ENCODE measurements around the gene CBFA2T2.
"Not testable (repeated sequence)": the region's sequence is repeated elsewhere in the genome, so short reads cannot be mapped to it uniquely, and the experiment has no call there.

Gene CBFA2T2

GRCh38 chr20:33506576-33506975 is 16.7 kb downstream of the CBFA2T2 start:
- DNase-seq (ENCODE audit: low spot score): no peak

- DNase-seq (ENCODE audit: low spot score): no peak
Measured at GRCh38 chr20:33507461-33507860, 17.6 kb downstream of the CBFA2T2 start.

- DNase-seq (ENCODE audit: low spot score): not testable (repeated sequence)
Measured at GRCh38 chr20:33508015-33508414, 18.1 kb downstream of the CBFA2T2 start.

DNA sequence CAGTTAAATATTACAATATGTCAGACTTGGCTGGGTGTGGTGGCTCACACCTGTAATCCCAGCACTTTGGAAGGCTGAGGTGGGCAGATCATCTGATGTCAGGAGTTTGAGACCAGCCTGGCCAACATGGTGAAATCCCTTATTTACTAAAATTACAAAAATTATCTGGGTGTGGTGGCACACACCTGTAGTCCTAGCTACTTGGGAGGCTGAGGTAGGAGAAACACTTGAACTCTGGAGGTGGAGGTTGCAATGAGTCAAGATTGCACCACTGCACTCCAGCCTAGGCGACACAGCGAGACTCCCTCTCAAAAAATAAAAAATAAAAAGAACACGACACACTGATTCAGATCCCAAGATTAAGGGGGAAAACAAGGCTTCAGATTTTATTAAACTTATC is 19.2 kb downstream of the CBFA2T2 start:
- DNase-seq (ENCODE audit: low spot score): not testable (repeated sequence)

GRCh38 chr20:33511876-33512275 is 22.0 kb downstream of the CBFA2T2 start:
- DNase-seq (ENCODE audit: low spot score): not testable (repeated sequence)

GRCh38 chr20:33515569-33516216 is 25.8 kb downstream of the CBFA2T2 start:
- no peak for DNase-seq (ENCODE audit: low spot score)

DNA sequence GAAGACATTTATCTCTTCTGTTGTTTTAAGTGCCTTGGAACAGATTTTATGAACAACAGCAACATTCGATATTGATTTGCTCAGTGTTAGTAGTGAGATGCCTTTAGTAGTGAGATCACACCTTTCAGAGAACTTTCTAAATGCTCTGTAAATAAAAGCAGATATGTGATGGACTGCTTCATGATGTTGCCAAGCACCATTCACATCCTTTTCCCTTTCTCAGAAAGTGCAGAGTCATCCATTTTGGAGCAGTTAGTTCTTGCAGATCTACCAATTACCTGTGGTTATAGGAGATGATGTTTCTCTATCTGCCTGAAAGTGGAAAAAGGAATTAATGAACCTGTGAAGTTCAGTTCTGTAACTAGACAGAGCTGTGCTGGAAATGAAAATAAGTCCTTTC is 27.0 kb downstream of the CBFA2T2 start:
- no peak for DNase-seq (ENCODE audit: low spot score)

DNA sequence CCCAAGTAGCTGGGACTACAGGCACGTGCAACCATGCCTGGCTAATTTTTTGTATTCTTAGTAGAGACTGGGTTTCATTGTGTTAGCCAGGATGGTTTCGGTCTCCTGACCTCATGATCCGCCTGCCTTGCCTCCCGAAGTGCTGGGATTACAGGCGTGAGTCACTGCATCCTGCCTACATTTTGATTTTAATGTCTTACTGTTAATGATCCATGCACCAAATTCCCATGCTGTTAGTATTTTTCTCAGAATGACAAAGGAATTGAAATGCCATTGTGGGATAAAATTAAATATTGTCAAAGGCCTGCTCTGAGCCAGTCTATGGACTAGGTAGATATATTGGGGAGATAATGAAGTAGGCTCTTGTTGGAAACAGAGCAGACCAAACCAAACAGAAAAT is 28.2 kb downstream of the CBFA2T2 start:
- no peak for DNase-seq (ENCODE audit: low spot score)

- DNase-seq (ENCODE audit: low spot score): no peak
Measured at GRCh38 chr20:33521461-33521860, 31.6 kb downstream of the CBFA2T2 start.

GRCh38 chr20:33522256-33522820 is 32.4 kb downstream of the CBFA2T2 start:
- no peak for DNase-seq (ENCODE audit: low spot score)

DNA sequence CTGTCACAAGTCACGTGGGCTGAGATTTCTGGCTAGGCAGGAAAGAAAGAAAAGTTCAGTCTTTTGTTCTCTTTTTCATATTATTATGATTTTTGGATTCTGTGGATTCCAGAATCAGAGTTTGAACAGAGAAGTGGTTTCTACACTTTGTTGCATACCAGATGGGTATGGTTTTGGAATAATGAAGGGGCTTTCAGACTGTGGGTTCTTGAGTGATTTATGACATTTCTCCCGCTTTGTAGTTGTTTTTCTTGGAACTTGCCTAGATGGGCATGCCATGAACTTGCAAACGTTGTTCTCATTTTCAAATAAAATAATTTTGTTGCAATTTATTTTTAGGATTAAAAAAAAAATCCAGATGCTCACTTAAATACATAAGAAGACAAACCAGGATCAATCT is 34.4 kb downstream of the CBFA2T2 start:
- no peak for DNase-seq (ENCODE audit: low spot score)

DNA sequence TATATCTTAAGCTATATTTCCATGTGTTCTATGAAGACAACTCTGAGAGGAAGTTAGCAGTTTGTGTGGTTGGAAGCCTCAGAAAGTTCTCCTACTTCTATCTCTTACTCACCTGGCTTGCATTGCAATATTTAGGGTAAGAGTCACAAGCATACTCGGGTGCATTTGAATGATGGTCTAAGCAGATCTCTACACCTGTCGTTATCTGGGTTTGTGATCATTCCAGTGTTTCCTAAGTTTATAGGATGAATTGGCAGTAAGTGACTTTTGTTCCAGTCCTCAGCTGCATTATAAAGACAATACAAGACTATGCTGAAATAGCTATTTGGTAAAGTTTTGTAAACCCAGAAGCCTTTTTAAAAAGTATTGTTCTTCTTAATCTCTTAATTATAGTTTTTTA is 36.9 kb downstream of the CBFA2T2 start:
- DNase-seq (ENCODE audit: low spot score): no peak

- DNase-seq (ENCODE audit: low spot score): no peak
Measured at GRCh38 chr20:33531047-33531877, 41.4 kb downstream of the CBFA2T2 start.

DNA sequence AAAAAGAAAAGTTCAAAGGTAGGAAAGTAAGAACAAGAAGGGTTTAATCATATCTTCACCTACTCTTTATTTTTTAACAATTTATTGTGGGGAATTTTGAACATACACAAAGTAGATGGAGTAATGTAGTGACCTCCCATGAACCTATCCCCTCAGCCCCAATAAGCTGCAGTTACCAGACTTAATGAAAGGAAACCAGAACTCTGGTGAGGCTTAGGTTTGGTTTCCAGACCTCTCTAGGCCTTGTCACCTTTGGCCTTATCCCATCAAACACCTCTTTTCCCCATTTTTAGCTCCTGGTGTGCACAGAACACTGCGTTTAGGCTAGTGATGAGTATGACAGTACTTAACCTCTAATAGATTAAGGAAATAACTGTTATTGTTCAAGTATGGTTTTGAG is 42.0 kb downstream of the CBFA2T2 start:
- no peak for DNase-seq (ENCODE audit: low spot score)

DNA sequence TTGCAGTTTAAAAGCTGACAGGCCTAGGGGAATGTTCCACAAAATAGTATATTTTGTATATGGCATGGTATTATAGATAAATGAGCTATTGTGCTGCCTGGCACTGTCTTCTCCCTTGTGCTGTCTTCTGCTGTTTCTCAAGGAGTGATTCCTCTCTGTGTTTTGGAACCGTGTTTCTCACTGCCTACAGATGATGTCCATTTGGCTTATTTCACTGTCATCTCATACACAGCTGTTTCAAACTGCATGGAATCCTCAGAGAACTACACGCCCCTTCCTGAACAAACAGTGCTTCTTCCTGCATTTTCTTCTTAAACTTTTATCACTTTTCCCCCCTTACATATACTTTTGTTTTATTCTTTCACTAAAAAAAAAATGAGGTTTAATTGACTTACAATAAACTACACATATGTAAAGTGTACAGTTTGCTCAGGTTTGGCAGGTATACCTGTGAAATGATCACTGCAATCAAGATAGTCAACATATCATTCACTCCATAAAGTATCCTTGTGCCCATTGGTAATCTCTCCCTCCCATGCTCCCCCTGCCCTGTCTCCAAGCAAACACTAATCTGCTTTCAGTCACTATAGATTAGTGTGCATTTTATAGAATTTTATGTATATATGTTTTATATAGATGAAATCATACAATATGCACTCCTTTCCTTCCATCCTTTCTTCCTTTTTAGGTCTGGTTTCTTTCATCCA is 43.0 kb downstream of the CBFA2T2 start:
- DNase-seq (ENCODE audit: low spot score): no peak

- DNase-seq (ENCODE audit: low spot score): not testable (repeated sequence)
Measured at GRCh38 chr20:33535717-33536116, 45.8 kb downstream of the CBFA2T2 start.

- no peak for DNase-seq (ENCODE audit: low spot score)
Measured at GRCh38 chr20:33537608-33538007, 47.7 kb downstream of the CBFA2T2 start.

GRCh38 chr20:33539129-33539528 is 49.2 kb downstream of the CBFA2T2 start:
- DNase-seq (ENCODE audit: low spot score): peak; percentile 47

DNA sequence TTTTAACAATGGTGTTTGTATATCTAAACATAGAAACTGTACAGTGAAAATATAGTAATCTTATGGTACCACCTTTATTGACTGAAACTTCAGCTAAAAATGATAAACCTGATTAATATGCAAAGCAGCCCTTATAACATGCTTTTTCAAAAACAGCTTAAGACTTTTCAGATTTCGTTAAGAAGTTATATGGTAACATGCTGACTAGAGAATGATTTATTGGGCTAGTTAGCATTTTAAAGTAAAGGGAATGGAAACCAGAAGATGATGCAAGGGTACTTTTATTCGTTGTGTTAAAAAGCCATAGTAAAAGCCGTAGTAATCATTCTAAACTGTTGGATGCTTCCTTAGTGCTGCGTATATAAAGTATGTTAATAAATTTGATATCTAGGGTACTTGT is 50.5 kb downstream of the CBFA2T2 start:
- DNase-seq (ENCODE audit: low spot score): no peak

DNA sequence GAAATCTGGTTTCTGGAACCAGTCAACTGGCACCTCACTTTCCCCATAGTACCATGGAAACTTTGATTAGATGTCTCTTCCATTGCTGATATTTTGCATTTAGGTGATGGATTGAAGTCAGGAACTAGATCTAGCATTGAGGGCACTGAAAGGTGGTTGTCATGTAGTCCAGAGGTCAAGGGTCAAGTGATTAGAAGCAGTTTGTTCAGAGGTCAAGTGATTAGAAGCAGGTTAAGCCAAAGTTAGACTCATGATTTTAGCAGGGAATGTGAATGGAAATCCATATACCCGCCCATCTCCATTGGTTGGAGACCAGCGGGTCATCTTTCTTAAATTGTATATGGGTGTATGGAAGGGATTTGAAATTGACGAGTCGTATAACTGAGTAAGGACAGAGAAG is 51.2 kb downstream of the CBFA2T2 start:
- DNase-seq (ENCODE audit: low spot score): no peak

DNA sequence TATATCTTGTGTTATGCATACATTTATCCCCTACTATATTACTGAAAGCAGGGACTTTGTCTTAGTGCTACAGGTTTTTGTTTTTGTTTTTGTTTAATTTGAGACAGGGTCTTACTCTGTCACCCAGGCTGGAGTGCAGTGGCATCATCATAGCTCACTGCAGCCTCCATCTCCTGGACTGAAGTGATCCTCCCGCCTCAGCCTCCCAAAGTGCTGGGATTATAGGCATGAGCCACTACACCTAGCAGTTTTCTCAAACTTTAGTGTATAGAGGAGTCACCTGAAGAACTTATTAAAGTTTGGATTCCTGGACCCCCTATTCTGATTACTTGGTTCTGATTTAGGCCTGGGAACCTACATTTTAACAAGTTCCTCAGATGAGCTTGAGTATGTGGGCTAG is 51.9 kb downstream of the CBFA2T2 start:
- DNase-seq (ENCODE audit: low spot score): no peak

GRCh38 chr20:33545763-33546162 is 55.9 kb downstream of the CBFA2T2 start:
- no peak for DNase-seq (ENCODE audit: low spot score)

All from HuH-7 (cell line).